ENCODE data around the gene PLXDC1. TPM values are rescaled to one million over a fixed set of nuclear protein-coding genes. Genes with fewer than 3 reads are reported as not detected.

The PLXDC1 gene
- total RNA-seq = 10 to 100 TPM in 1 of 2 experiments, 1 to 10 TPM in 1; 9.6 to 17.9 TPM

DNA sequence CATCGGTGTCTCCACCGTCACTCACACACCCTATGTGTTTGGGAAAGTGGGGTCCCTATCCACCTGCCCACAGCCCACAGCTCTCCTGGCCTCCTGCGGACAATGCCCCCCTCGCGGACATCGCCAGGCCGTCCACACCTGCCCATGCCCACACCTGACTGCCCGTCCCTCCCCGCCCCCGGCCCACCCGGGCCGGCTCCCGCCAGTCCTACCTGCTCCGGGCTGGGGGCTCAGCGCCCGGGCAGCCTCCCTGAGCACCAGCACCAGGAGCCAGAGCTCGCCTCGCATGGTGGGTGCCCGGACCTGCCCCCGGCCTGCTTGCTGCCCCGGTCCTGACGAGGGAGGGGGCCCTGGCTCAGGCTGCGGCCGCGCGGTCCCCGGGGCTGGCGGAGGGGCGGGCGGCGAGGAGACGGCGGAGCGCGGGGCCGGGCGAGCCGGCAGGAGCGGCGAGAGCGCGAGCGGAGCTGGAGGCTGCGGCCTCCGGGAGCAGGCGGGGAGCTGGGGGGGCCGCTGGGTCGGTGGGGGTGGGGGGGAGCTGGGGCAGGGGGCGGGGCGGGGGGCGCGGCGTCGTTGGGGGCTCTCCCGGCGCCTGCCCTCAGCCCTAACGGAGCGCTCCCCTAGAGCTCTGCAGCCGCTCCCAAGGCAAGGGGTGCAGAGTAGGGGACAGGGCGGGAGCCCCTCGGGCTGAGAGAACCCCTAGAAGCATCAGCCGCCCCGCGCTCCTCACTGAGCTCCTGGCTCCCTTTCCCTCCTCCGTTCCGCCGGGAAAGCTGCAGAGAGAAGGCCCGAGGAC lies at the start of gene PLXDC1:
TSS of gene PLXDC1 (minus strand) at position 488 of the 793 bp plus-strand sequence. CDS start at position 288, 200 bp downstream.
- Mint-ChIP-seq H3K9me3 (peaks cover 1% of the 10 kb centered on the region), H3K4me3 (peak within 1 kb of the TSS; percentile 98), H3K27ac (peak within 1 kb of the TSS; percentile 94), H3K4me1 (peaks cover 35% of the 10 kb centered on the region), H3K36me3 (peaks cover 3% of the 10 kb centered on the region), H3K27me3 (peaks cover 18% of the 10 kb centered on the region)
- ATAC-seq (ENCODE audit: low read depth) (no peak), DNase-seq (peak; percentile 63)
- POLR2A ChIA-PET = interaction anchor here (0.8 to 4.1 kb wide), 13 partner anchors 14 to 297 kb away, joined by 3 to 34 read pairs (median 4); partner anchors contain the start of genes ARL5C and RPL19

DNA sequence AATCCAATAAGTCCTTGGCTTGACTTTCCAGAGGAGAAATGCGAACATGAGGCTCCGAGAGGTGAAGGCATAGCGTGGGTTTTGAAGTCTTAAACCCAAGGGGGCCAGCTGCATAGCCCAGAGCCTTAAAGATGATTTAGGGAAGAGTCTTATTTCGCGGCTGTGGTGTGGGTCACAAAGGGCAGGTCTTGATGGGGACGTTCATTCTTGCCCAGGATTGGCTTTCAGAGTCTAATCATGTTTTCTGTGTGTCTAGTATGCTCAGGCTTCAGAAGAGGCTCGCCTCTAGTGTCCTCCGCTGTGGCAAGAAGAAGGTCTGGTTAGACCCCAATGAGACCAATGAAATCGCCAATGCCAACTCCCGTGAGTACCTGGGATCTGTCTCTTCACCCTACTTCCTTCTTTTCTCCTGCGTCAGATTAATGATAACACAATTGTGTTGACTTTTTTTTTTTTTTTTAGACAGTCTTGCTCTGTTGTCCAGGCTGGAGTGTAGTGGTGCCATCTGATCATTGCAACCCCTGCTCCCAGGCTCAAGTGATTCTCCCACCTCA lies 49.6 kb upstream of the PLXDC1 start:
- no peak for ATAC-seq (ENCODE audit: low read depth)
- Mint-ChIP-seq H3K4me1 (peaks cover 43% of the 10 kb centered on the region), H3K36me3 (peaks cover 34% of the 10 kb centered on the region), H3K27me3 (no peaks in the 10 kb centered on the region), H3K9me3 (no peaks in the 10 kb centered on the region), H3K27ac (peak overlapping the region; percentile 97), H3K4me3 (peak overlapping the region; percentile 95)
- DNase-seq = no peak
- POLR2A ChIA-PET = interaction anchor here (0.7 to 1.6 kb wide), 2 partner anchors 30 to 364 kb away, joined by 3 to 4 read pairs; no protein-coding TSS in a partner anchor

DNA sequence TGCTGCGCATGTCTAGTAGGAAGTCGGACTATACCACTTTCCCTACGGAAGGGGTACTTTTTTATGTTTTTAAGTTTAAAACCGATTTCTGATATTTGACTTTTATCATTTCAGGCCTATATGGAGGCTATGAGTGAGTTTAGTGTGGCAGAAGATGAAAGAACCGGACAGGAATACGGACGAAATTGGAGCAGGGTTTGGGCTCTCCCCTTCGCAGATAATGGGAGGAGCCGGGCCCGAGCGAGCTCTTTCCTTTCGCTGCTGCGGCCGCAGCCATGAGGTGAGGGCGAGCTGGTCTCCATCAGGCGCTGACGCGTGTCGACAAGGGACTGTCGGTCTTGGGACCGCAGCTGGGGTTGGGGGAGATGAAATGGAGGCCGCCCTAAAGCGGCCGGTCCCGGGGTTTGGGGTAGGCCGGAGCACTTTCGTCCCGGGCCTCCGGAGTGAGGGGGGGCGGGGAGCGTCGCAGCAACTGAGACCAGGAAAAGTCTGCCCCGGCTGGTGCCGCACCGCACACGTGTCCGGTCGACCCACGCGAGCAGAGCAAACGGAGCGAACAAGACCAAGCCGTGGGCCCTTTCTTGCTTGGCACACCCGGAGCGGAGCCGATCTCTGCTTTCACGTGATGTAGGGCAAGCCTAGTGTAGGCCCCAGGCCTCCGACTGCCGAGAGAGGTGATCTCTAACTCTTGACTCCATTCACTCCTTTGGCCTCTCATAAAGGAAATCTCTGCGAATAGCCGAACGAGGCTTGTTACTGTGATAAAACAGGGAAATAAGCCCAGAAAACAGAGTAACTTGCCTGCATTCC lies 48.8 kb upstream of the PLXDC1 start, which contains the start of gene RPL19:
TSS of gene RPL19 (plus strand) at position 214 of the 810 bp plus-strand sequence. CDS start at position 276, 62 bp downstream.
- no peaks in the 10 kb centered on the region for H3K9me3 Mint-ChIP-seq
- peaks cover 50% of the 10 kb centered on the region for H3K4me1 Mint-ChIP-seq
- H3K27ac Mint-ChIP-seq = peak within 1 kb of the TSS; percentile 97
- ATAC-seq (ENCODE audit: low read depth) (peak; percentile 65), DNase-seq (peak; percentile 84)
- peak within 1 kb of the TSS; percentile 95 for H3K4me3 Mint-ChIP-seq
- POLR2A ChIA-PET = interaction anchor here (0.7 to 1.8 kb wide), 20 partner anchors 9 to 726 kb away, joined by 3 to 14 read pairs (median 4); partner anchors contain the start of genes ARL5C, LASP1 and PLXDC1
- H3K27me3 Mint-ChIP-seq = no peaks in the 10 kb centered on the region
- H3K36me3 Mint-ChIP-seq = peaks cover 34% of the 10 kb centered on the region

DNA sequence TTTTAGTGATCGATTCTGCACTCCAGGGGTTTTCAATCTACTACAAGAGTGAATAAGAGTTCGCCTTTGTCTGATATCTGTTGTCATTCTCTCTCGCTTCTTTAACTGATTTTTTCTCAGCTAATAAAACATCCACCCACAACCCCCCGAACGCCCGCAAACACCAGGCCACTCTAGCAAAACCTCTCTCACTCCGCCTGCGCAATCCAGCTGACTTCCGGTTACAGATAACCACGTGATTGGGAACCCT lies 48.3 kb upstream of the PLXDC1 start:
- peak overlapping the region; percentile 97 for H3K27ac Mint-ChIP-seq
- no peaks in the 10 kb centered on the region for H3K9me3 Mint-ChIP-seq
- POLR2A ChIA-PET = interaction anchor here (0.7 to 1.8 kb wide), 20 partner anchors 9 to 726 kb away, joined by 3 to 14 read pairs (median 4); partner anchors contain the start of genes ARL5C, LASP1 and PLXDC1
- H3K27me3 Mint-ChIP-seq = no peaks in the 10 kb centered on the region
- H3K4me1 Mint-ChIP-seq = peaks cover 54% of the 10 kb centered on the region
- peak overlapping the region; percentile 95 for H3K4me3 Mint-ChIP-seq
- peak; percentile 80 for DNase-seq
- peaks cover 30% of the 10 kb centered on the region for H3K36me3 Mint-ChIP-seq
- peak; percentile 64 for ATAC-seq (ENCODE audit: low read depth)

DNA sequence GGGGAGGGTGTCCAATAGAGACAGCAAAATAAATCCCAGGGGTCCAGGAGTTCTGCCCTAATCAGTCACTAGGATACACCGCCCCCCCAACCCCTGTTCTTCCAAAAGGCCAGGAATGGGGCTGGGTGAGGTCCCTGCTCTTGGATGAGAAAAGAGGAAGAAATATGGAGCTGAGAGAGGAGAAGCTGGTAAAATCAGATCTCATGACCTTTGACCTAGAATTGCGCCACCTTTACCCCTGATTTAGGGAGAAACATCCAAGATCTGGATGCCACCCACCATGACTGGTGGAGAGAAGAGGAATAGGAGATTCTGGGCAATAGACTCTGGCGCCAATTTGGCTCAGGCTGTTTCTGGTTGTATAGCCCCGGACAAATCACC lies 46.7 kb upstream of the PLXDC1 start:
- H3K4me3 Mint-ChIP-seq = peak overlapping the region; percentile 89
- peak overlapping the region; percentile 72 for H3K27ac Mint-ChIP-seq
- ATAC-seq (ENCODE audit: low read depth) = no peak
- H3K27me3 Mint-ChIP-seq = no peaks in the 10 kb centered on the region
- peaks cover 58% of the 10 kb centered on the region for H3K4me1 Mint-ChIP-seq
- POLR2A ChIA-PET = no interaction called here
- peaks cover 23% of the 10 kb centered on the region for H3K36me3 Mint-ChIP-seq
- no peak for DNase-seq
- H3K9me3 Mint-ChIP-seq = no peaks in the 10 kb centered on the region

DNA sequence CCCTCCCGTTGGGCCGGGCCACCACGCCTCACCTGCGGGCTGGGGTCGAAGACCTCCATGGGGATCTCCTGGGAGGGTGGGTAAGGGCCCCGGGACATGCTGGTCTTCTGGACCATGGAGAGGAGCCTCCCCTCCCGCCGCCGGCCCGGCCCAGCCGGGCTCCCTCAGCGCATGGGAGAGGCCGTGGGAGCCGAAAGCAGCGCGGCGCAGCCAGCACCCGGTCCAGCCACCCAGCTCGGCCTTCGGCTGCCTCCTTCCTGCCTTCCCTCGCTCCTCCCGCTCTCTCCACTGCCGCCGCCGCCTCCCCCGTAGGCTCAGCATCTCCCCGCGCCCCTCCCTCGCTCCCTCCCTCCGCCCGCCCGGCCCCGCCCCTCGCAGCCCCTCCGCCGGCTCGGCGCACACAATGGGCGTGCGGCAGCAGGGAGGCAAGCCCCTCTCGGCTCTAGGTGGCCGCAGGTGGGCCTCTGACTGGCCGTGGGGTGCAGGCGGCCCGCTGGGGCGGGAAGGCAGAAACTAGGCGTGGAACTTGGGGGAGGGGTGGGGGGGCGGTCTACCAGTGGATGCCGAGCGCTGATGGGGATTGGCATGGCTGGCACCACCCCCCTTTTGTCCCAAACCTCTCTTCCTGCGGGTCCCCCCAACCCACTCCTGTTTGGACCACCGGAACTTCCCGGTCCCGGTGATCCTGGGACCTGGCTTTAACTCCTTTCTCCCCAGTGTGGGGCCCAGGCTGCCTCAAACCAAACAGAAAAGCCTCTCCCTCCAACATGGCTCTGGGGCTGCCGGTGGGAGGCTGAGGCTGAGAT lies 46.1 kb upstream of the PLXDC1 start, which contains the start of gene CACNB1:
TSS of gene CACNB1 (minus strand) at position 290 of the 806 bp plus-strand sequence. CDS start at position 116, 174 bp downstream.
- ATAC-seq (ENCODE audit: low read depth) (peak; percentile 63), DNase-seq (peak; percentile 76)
- H3K4me3 Mint-ChIP-seq = peak within 1 kb of the TSS; percentile 89
- peaks cover 21% of the 10 kb centered on the region for H3K36me3 Mint-ChIP-seq
- POLR2A ChIA-PET = interaction anchor here (0.7 kb wide), 1 partner anchor 33 kb away, joined by 3 read pairs; no protein-coding TSS in a partner anchor
- H3K27me3 Mint-ChIP-seq = no peaks in the 10 kb centered on the region
- H3K27ac Mint-ChIP-seq = peak within 1 kb of the TSS; percentile 72
- H3K9me3 Mint-ChIP-seq = no peaks in the 10 kb centered on the region
- H3K4me1 Mint-ChIP-seq = peaks cover 54% of the 10 kb centered on the region

DNA sequence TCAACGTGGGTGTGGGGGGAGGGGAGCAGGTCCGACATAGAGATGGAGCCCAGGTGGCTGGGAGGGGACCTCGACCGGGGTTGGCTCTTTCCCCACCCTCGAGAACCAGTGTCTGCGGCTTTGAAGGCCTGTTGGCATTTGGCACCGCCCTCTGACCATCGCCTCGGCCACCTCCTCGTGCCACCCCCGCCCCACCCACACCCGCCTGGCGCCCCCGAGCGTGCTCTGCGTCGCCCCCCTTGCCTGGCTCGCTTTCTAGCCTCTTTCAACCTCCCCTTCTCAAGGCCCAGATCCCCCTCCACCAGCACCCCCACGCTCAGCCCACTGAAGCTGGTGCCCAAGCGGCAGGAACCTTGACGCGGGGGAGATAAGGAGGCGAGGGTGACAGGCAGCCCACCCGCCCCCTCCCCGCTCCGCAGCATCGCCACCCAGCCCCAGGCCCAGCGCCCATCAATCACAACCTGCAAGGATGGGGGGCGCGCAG lies 45.4 kb upstream of the PLXDC1 start:
- Mint-ChIP-seq H3K27ac (no peak overlapping the region), H3K27me3 (no peaks in the 10 kb centered on the region), H3K9me3 (no peaks in the 10 kb centered on the region), H3K4me3 (peak overlapping the region; percentile 89), H3K4me1 (peaks cover 50% of the 10 kb centered on the region), H3K36me3 (peaks cover 19% of the 10 kb centered on the region)
- DNase-seq (peak; percentile 45), ATAC-seq (ENCODE audit: low read depth) (no peak)
- POLR2A ChIA-PET = interaction anchor here (0.7 to 0.8 kb wide), 3 partner anchors 32 to 342 kb away, joined by 3 read pairs; no protein-coding TSS in a partner anchor

DNA sequence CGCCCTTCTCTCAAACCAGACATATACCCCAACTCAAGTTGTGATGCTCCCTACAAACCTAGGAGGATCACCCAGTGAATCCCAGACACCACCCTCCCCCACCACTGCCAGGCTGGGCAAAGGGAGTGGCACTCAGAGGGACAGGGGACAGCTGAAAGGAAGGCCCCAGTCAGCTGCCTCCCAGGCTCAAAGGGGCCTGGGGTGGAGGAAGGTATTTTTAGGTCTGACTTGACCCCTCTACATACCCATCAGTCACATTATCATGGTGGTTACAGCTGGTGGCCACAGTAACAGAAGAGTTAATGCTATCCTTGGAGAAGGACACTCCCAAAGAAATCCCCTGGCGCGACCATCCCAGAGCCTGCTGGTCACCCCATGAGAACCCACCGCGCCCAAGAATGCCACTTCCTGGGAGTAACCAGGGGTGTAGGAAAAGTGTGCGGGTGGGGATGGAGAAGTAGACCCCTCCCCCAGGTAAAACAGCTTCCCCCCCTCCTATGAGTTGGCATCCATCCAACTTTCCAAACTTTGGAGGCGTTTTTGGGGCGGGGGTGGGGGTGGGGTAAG lies 44.9 kb upstream of the PLXDC1 start:
- Mint-ChIP-seq H3K9me3 (no peaks in the 10 kb centered on the region), H3K27ac (peak overlapping the region; percentile 72), H3K36me3 (peaks cover 17% of the 10 kb centered on the region), H3K27me3 (no peaks in the 10 kb centered on the region), H3K4me3 (peak overlapping the region; percentile 89), H3K4me1 (peaks cover 45% of the 10 kb centered on the region)
- DNase-seq (no peak), ATAC-seq (ENCODE audit: low read depth) (no peak)
- POLR2A ChIA-PET = interaction anchor here (0.6 to 1.2 kb wide), 5 partner anchors 13 to 342 kb away, joined by 3 to 7 read pairs (median 3); partner anchors contain the start of gene ARL5C

DNA sequence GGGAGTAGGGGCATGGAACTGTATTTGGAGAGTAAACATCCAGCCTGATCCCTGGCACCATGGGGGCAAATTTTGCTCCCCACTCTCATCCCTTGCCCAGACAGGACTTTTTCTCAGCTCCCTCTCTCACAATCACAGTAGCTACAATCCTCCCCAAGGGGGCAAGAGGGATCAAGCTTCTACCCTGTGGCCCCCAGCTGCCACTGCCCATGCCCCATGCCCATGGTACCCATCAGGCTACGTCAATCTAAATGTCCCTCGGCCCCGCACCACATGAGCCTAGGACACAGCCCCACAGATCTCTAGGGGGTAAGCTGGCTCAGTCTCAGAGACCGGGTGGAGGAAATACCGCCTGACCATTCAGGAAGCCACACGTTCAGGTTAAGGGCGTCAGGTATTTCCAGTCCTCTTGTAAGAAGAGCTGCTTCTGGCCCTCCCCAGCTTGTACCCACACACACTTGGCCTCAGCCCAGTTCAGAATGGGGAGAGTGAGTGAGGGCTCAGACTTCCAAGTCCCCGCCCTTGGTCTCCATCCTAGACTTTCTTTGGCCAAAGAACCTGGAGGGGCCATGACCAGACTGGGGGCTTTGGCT lies 44.2 kb upstream of the PLXDC1 start:
- Mint-ChIP-seq H3K27me3 (no peaks in the 10 kb centered on the region), H3K9me3 (no peaks in the 10 kb centered on the region), H3K27ac (peak overlapping the region; percentile 72), H3K4me3 (peak overlapping the region; percentile 89), H3K4me1 (peaks cover 41% of the 10 kb centered on the region), H3K36me3 (peaks cover 13% of the 10 kb centered on the region)
- POLR2A ChIA-PET = interaction anchor here (0.6 to 1.2 kb wide), 4 partner anchors 11 to 327 kb away, joined by 3 to 7 read pairs (median 3); partner anchors contain the start of gene ARL5C
- DNase-seq (no peak), ATAC-seq (ENCODE audit: low read depth) (no peak)

DNA sequence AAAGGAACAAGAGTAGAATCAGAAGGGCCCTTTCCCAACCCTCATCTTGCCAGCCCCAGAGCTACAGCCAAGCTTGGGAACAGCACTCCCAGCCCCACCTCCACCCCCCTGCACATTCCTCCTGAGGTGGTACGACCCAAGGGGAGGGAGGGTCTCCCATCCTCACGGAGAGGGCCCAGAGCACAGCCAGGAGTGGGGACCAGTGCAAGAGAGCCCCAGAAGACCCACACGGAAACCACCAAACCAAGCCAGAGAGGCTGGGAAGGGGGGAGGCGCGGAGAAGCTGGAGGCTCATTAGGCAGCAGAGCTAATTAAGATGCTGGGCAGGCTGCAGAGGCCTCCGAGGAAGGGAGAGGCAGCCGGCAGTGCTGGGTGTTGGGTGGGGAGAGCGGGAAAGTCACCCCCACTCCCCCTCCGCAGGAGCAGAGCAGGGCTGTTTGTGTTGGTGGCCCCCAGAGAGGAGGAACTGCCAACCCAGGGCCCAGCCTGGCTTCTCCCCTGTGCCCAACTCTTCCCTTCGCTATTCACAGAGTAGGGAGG lies 43.6 kb upstream of the PLXDC1 start:
- DNase-seq (no peak), ATAC-seq (ENCODE audit: low read depth) (no peak)
- POLR2A ChIA-PET = interaction anchor here (0.8 to 1.2 kb wide), 3 partner anchors 11 to 30 kb away, joined by 3 to 7 read pairs (median 3); partner anchors contain the start of gene ARL5C
- H3K27ac Mint-ChIP-seq = no peak overlapping the region
- H3K9me3 Mint-ChIP-seq = no peaks in the 10 kb centered on the region
- H3K36me3 Mint-ChIP-seq = peaks cover 11% of the 10 kb centered on the region
- H3K4me1 Mint-ChIP-seq = peaks cover 41% of the 10 kb centered on the region
- H3K4me3 Mint-ChIP-seq = peak overlapping the region; percentile 89
- no peaks in the 10 kb centered on the region for H3K27me3 Mint-ChIP-seq
